ENCODE data around the gene TRIP12. TPM values are rescaled to one million over a fixed set of nuclear protein-coding genes. Genes with fewer than 3 reads are reported as not detected.

Gene TRIP12
- total RNA-seq, 2 experiments from 2014 or later = 151 to 178 TPM

GRCh38 chr2:229740279-229740678, 181.5 kb downstream of the TRIP12 start:
- POLR2A ChIA-PET = no interaction called here
- Histone ChIP-seq H3K36me3 (ENCODE audit: insufficient read depth, low read length) (no peaks in the 10 kb centered on the region), H3K27ac (ENCODE audit: low read depth in 1 of 2, low read length in 2 of 2) (no peak overlapping the region), H3K27me3 (ENCODE audit: control insufficient read depth in 1 of 2, insufficient read depth in 2 of 2, low read length in 2 of 2) (no peaks in the 10 kb centered on the region), H3K4me3 (ENCODE audit: low read length) (no peak overlapping the region), H3K4me1 (ENCODE audit: insufficient read depth, low read length) (no peaks in the 10 kb centered on the region), H3K9me3 (ENCODE audit: control insufficient read depth in 1 of 2, insufficient read depth in 1 of 2, low read length in 2 of 2) (peaks cover 16 to 18% of the 10 kb centered on the region in 2 experiments)
- intact Hi-C loops (cut with DNase I, micrococcal nuclease) = no loop called here
- DNase-seq = no peak
- CTCF ChIA-PET = no interaction called here
- H3K4me3 Mint-ChIP-seq = no peak overlapping the region
- peaks cover 7% of the 10 kb centered on the region for H3K9me3 Mint-ChIP-seq
- no peaks in the 10 kb centered on the region for H3K27me3 Mint-ChIP-seq
- no peak overlapping the region for H3K27ac Mint-ChIP-seq
- no peak for TF ChIP-seq CTCF (IDR thresholded peaks at IDR 0.05)
- H3K4me1 Mint-ChIP-seq (ENCODE audit: low read depth) = no peaks in the 10 kb centered on the region
- ATAC-seq (ENCODE audit: poor library complexity) = no peak
- peaks cover 5% of the 10 kb centered on the region for H3K36me3 Mint-ChIP-seq (ENCODE audit: low read depth)

- Histone ChIP-seq H3K4me3 (ENCODE audit: low read length) (no peak overlapping the region), H3K4me1 (ENCODE audit: insufficient read depth, low read length) (no peaks in the 10 kb centered on the region), H3K9me3 (ENCODE audit: control insufficient read depth in 1 of 2, insufficient read depth in 1 of 2, low read length in 2 of 2) (peaks cover 16 to 18% of the 10 kb centered on the region in 2 experiments), H3K36me3 (ENCODE audit: insufficient read depth, low read length) (no peaks in the 10 kb centered on the region), H3K27me3 (ENCODE audit: control insufficient read depth in 1 of 2, insufficient read depth in 2 of 2, low read length in 2 of 2) (no peaks in the 10 kb centered on the region), H3K27ac (ENCODE audit: low read depth in 1 of 2, low read length in 2 of 2) (no peak overlapping the region)
- POLR2A ChIA-PET = no interaction called here
- H3K9me3 Mint-ChIP-seq = peaks cover 7% of the 10 kb centered on the region
- peaks cover 5% of the 10 kb centered on the region for H3K27me3 Mint-ChIP-seq
- no peaks in the 10 kb centered on the region for H3K4me1 Mint-ChIP-seq (ENCODE audit: low read depth)
- DNase-seq = no peak
- no peak for ATAC-seq (ENCODE audit: poor library complexity)
- CTCF ChIA-PET = no interaction called here
- peaks cover 5% of the 10 kb centered on the region for H3K36me3 Mint-ChIP-seq (ENCODE audit: low read depth)
- H3K4me3 Mint-ChIP-seq = no peak overlapping the region
- TF ChIP-seq CTCF (IDR thresholded peaks at IDR 0.05) = no peak
- H3K27ac Mint-ChIP-seq = no peak overlapping the region
- intact Hi-C loops (cut with DNase I, micrococcal nuclease) = no loop called here
Measured at GRCh38 chr2:229738024-229738625, 183.7 kb downstream of the TRIP12 start.

- no peaks in the 10 kb centered on the region for H3K36me3 ChIP-seq (ENCODE audit: insufficient read depth, low read length)
- Mint-ChIP-seq H3K4me3 (no peak overlapping the region), H3K9me3 (peaks cover 7% of the 10 kb centered on the region), H3K4me1 (ENCODE audit: low read depth) (no peaks in the 10 kb centered on the region), H3K36me3 (ENCODE audit: low read depth) (peaks cover 5% of the 10 kb centered on the region), H3K27ac (no peak overlapping the region), H3K27me3 (peaks cover 10% of the 10 kb centered on the region)
- no peak for ATAC-seq (ENCODE audit: poor library complexity)
- H3K9me3 ChIP-seq (ENCODE audit: control insufficient read depth in 1 of 2, insufficient read depth in 1 of 2, low read length in 2 of 2) = peaks cover 13 to 18% of the 10 kb centered on the region in 2 experiments
- H3K4me1 ChIP-seq (ENCODE audit: insufficient read depth, low read length) = no peaks in the 10 kb centered on the region
- no peak for DNase-seq
- H3K27ac ChIP-seq (ENCODE audit: low read depth in 1 of 2, low read length in 2 of 2) = no peak overlapping the region
- no peak overlapping the region for H3K4me3 ChIP-seq (ENCODE audit: low read length)
- POLR2A ChIA-PET = no interaction called here
- TF ChIP-seq CTCF (IDR thresholded peaks at IDR 0.05) = no peak
- CTCF ChIA-PET = no interaction called here
- no peaks in the 10 kb centered on the region for H3K27me3 ChIP-seq (ENCODE audit: control insufficient read depth in 1 of 2, insufficient read depth in 2 of 2, low read length in 2 of 2)
- intact Hi-C loops (cut with DNase I, micrococcal nuclease) = no loop called here
Measured at GRCh38 chr2:229734410-229734809, 187.4 kb downstream of the TRIP12 start.
